Esophagus mucosa (tissue), 1 donor: ENCODE measurements around the gene CRBN. TPM values are rescaled to one million over a fixed set of nuclear protein-coding genes. Genes with fewer than 3 reads are reported as not detected.
A peak's percentile ranks its signal among the peaks of the same experiment; 100 is the strongest.

Experiments used
- ATAC-seq: fragments of 200-7000 bp; cut with Tn5 transposase; one replicate; pipeline ENCODE4 v1.9.1; 2020
- total RNA-seq: library from RNA; stranded (reverse); gene quantifications from one replicate; pipeline ENCODE4 v1.2.4, GENCODE V29; 2023
- donor health status: DM: yes; HTN: yes; CAD: no.

Gene CRBN
- total RNA-seq = 20.9 TPM

GRCh38 chr3:3179407-3180094, at the start of gene CRBN:
Gene CRBN, minus strand, starts transcription at chr3:3179691. Its CDS starts 4 bp downstream, at chr3:3179687.
- peak; percentile 99 for ATAC-seq

- ATAC-seq = no peak
Observed at GRCh38 chr3:3227640-3228039, 48.1 kb upstream of the CRBN start.

GRCh38 chr3:3221528-3221927, 42.0 kb upstream of the CRBN start:
- ATAC-seq = no peak

- no peak for ATAC-seq
Observed at GRCh38 chr3:3216401-3216800, 36.9 kb upstream of the CRBN start.

GRCh38 chr3:3212781-3213440, 33.4 kb upstream of the CRBN start:
- no peak for ATAC-seq

GRCh38 chr3:3209714-3210113, 30.2 kb upstream of the CRBN start:
- no peak for ATAC-seq

GRCh38 chr3:3209057-3209456, 29.6 kb upstream of the CRBN start:
- no peak for ATAC-seq

GRCh38 chr3:3201611-3202010, 22.1 kb upstream of the CRBN start:
- ATAC-seq = no peak

GRCh38 chr3:3200632-3201212, 21.2 kb upstream of the CRBN start:
- ATAC-seq = peak; percentile 65

- no peak for ATAC-seq
Observed at GRCh38 chr3:3199306-3199705, 19.8 kb upstream of the CRBN start.

- no peak for ATAC-seq
Observed at GRCh38 chr3:3196148-3196861, 16.8 kb upstream of the CRBN start.

- no peak for ATAC-seq
Observed at GRCh38 chr3:3194861-3195260, 15.4 kb upstream of the CRBN start.

- ATAC-seq = no peak
Observed at GRCh38 chr3:3192286-3192675, 12.8 kb upstream of the CRBN start.

GRCh38 chr3:3191675-3192285, 12.3 kb upstream of the CRBN start:
- ATAC-seq = no peak

GRCh38 chr3:3189961-3190360, 10.5 kb upstream of the CRBN start:
- no peak for ATAC-seq

GRCh38 chr3:3189102-3189727, 9.7 kb upstream of the CRBN start:
- ATAC-seq = no peak

- no peak for ATAC-seq
Observed at GRCh38 chr3:3184876-3185275, 5.4 kb upstream of the CRBN start.

- ATAC-seq = no peak
Observed at GRCh38 chr3:3180456-3180855, 965 bp upstream of the CRBN start.

GRCh38 chr3:3178498-3179328, 778 bp downstream of the CRBN start:
- ATAC-seq = no peak

GRCh38 chr3:3177861-3178497, 1.5 kb downstream of the CRBN start:
- no peak for ATAC-seq

GRCh38 chr3:3172627-3173026, 6.9 kb downstream of the CRBN start:
- ATAC-seq = no peak
